Adrenal gland (tissue), 12 donors: Measurements from ENCODE around the gene DCAF8L2. TPM values are rescaled to one million over a fixed set of nuclear protein-coding genes. Genes with fewer than 3 reads are reported as not detected.

Source experiments
- DNase-seq, 7 donors: peaks; one replicate each; pipeline ENCODE4 v3.0.0-alpha.2; 2019 to 2020
- H3K27ac ChIP-seq, 5 donors: fragments of 200-600 bp; sonication (generic) in 4 of 5; 1 replicate in 3 of 5; 2 replicates in 2 of 5; pipeline versions ENCODE4 v1.5.1 to v1.8.0; 2016 to 2020; ENCODE audit warnings: mild to moderate bottlenecking in 1 of 5
- H3K27me3 ChIP-seq: fragments of 200-600 bp; 2 replicates; pipeline ENCODE4 v1.8.0; 2021
- H3K36me3 ChIP-seq, 2 donors: fragments of 200-600 bp; replicated peaks in 1 of 2; 1 replicate in 1 of 2; 2 replicates in 1 of 2; pipeline versions ENCODE4 v1.5.1 to v1.8.0; 2018 to 2022
- H3K4me1 ChIP-seq, 2 donors: fragments of 200-600 bp; replicated peaks in 1 of 2; 1 replicate in 1 of 2; 2 replicates in 1 of 2; pipeline versions ENCODE4 v1.5.1 to v1.8.0; 2018 to 2021
- H3K4me3 ChIP-seq, 4 donors: fragments of 200-600 bp; sonication (generic) in 3 of 4; one replicate each; pipeline ENCODE4 v1.5.1; 2016 to 2018
- H3K9me3 ChIP-seq, 3 donors: fragments of 200-600 bp; sonication (generic) in 1 of 3; replicated peaks in 1 of 3; 1 replicate in 2 of 3; 2 replicates in 1 of 3; pipeline versions ENCODE4 v1.5.1 to v1.8.0; 2016 to 2021
- CTCF ChIP-seq, 6 experiments: fragments of 450-650 bp in 4 of 6; fragments of 200-600 bp in 2 of 6; sonication (generic) in 1 of 6; IDR thresholded peaks; 1 replicate in 5 of 6; 2 replicates in 1 of 6; pipeline versions ENCODE4 v1.5.1 to v1.8.0; 2016 to 2021; ENCODE audit warnings: antibody characterized with exemption in 6 of 6, mild to moderate bottlenecking in 2 of 6, moderate library complexity in 1 of 6
- POLR2A ChIP-seq, 2 donors: fragments of 450-650 bp; IDR thresholded peaks; one replicate each; pipeline ENCODE4 v1.6.1; 2017; ENCODE audit warnings: antibody characterized with exemption in 2 of 2, mild to moderate bottlenecking in 2 of 2, moderate library complexity in 1 of 2
- WGBS, 4 donors: extraction: QIAGEN DNeasy Blood & Tissue Kit in 2 of 4; methylation state at CpG; one replicate each; pipeline versions ENCODE4 v1.1.5 to v1.1.7; 2013 to 2017; 5-methylcytosine and 5-hydroxymethylcytosine counted together
- intact Hi-C, 2 donors: fragments of 100-400 bp; cut with DNase I; formaldehyde crosslinking; loops; one replicate each; pipeline versions ENCODE4 v1.14.1 to v1.15.0; 2022 to 2023
- polyA plus RNA-seq, 3 donors: library from polyadenylated mRNA; stranded (reverse); fragments of 200-250 nt in 2 of 3; fragments of 350-450 nt in 1 of 3; fragmentation: Illumina TruSeq in 1 of 3; extraction: RNeasy Lipid Tissue Mini Kit (QIAGEN cat#74804) in 1 of 3; gene quantifications; one replicate each; pipeline ENCODE4 v1.2.3, GENCODE V29; 2013 to 2014
- total RNA-seq, 9 donors: library from RNA; depleted of rRNA in 4 of 9; stranded (reverse); fragments of >200 nt in 4 of 9; fragments of 120-200 nt in 1 of 9; fragmentation: NEBNext Ultra II Directional in 1 of 9; extraction: Animal tissue kit (Norgen Biotek cat#: 25700) in 1 of 9; gene quantifications; one replicate each; pipeline versions ENCODE4 v1.1.0 to v1.2.4, GENCODE V29; 2013 to 2023
- donor health status: healthy with polysubstance abuse.
- donor health status: Bipolar disorder and iron deficiency.
- donor health status: DM: yes; HTN: yes; CAD: no.
- donor health status: DM: no; HTN: no; CAD: no.
- donor health status: DM: no; HTN: no; CAD: no.
- donor health status: DM: yes; HTN: yes; CAD: no.

The DCAF8L2 gene
- total and polyA plus RNA-seq, 12 donors, result not detected

- no peaks in the 10 kb centered on the region for H3K36me3 ChIP-seq
- no peak overlapping the region for H3K27ac ChIP-seq
- intact Hi-C loops, result no loop called here
Measured at GRCh38 chrX:27608671-27609070, 18.5 kb downstream of the DCAF8L2 start.

DNA sequence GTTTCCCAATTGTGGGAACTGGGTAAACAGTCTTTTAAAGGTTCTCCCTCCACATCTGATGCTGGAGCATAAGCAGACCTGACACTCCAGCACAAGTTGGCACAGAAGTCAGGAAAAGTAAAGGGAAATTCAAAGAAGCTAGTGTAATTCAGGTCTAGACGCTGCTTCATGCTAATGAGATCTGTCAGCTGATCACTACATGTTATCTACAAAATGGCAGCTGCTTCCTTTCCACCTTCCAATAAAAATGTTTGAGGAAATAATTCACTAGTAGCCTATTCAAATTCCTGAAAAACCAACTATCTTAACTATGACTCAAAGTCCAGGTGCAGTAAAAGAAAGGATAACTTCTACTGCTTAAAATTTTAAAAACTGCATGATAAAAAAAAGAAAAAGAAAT, 29.3 kb downstream of the DCAF8L2 start:
- H3K36me3 ChIP-seq, result no peaks in the 10 kb centered on the region
- no peak for DNase-seq
- WGBS, 4 donors, result 57 to 67% (median 63%) methylated on average over 1 of the region's 1 CpG
- no peak for TF ChIP-seq CTCF (IDR thresholded peaks at IDR 0.05)
- no peak for TF ChIP-seq POLR2A (IDR thresholded peaks at IDR 0.05)
- no peak overlapping the region for H3K27ac ChIP-seq
- intact Hi-C loops, result no loop called here
- no peaks in the 10 kb centered on the region for H3K27me3 ChIP-seq
- no peaks in the 10 kb centered on the region for H3K9me3 ChIP-seq
- H3K4me3 ChIP-seq, result no peak overlapping the region
- no peaks in the 10 kb centered on the region for H3K4me1 ChIP-seq

More at GRCh38 chrX:27608671-27609070, 18.5 kb downstream of the DCAF8L2 start:
- Histone ChIP-seq H3K4me1 (no peaks in the 10 kb centered on the region), H3K27me3 (peaks cover 5% of the 10 kb centered on the region), H3K9me3 (no peaks in the 10 kb centered on the region), H3K4me3 (no peak overlapping the region)
- no peak for DNase-seq
- TF ChIP-seq POLR2A (IDR thresholded peaks at IDR 0.05) (no peak), CTCF (IDR thresholded peaks at IDR 0.05) (no peak)
- 63 to 85% (median 72%) methylated on average over 3 to 4 of the region's 4 CpGs for WGBS, 4 donors

- Histone ChIP-seq H3K36me3 (no peaks in the 10 kb centered on the region), H3K4me3 (no peak overlapping the region), H3K4me1 (no peaks in the 10 kb centered on the region), H3K9me3 (no peaks in the 10 kb centered on the region), H3K27ac (no peak overlapping the region), H3K27me3 (no peaks in the 10 kb centered on the region)
- intact Hi-C loops, result no loop called here
- TF ChIP-seq CTCF (IDR thresholded peaks at IDR 0.05) (peak in 4 of 6 experiments; percentile 13 to 44 (median 18)), POLR2A (IDR thresholded peaks at IDR 0.05) (no peak)
- 21 to 32% (median 23%) methylated on average over 2 of the region's 2 CpGs for WGBS, 4 donors
- DNase-seq, result no peak
Measured at GRCh38 chrX:27619975-27620374, 29.8 kb downstream of the DCAF8L2 start.

GRCh38 chrX:27622883-27623282, 32.7 kb downstream of the DCAF8L2 start:
- intact Hi-C loops, result no loop called here
- no peak overlapping the region for H3K27ac ChIP-seq
- no peaks in the 10 kb centered on the region for H3K4me1 ChIP-seq
- no peaks in the 10 kb centered on the region for H3K27me3 ChIP-seq
- TF ChIP-seq POLR2A (IDR thresholded peaks at IDR 0.05), result no peak
- no peak for TF ChIP-seq CTCF (IDR thresholded peaks at IDR 0.05)
- H3K4me3 ChIP-seq, result no peak overlapping the region
- H3K36me3 ChIP-seq, result no peaks in the 10 kb centered on the region
- no peaks in the 10 kb centered on the region for H3K9me3 ChIP-seq
- no peak for DNase-seq
